Adrenal gland (tissue), 12 donors: Measurements from ENCODE around the gene SHISAL2B. TPM values are rescaled to one million over a fixed set of nuclear protein-coding genes. Genes with fewer than 3 reads are reported as not detected.
"Not testable (repeated sequence)": the region's sequence is repeated elsewhere in the genome, so short reads cannot be mapped to it uniquely, and the experiment has no call there.

Source experiments
- DNase-seq, 7 donors: peaks; one replicate each; pipeline ENCODE4 v3.0.0-alpha.2; 2019 to 2020
- H3K27ac ChIP-seq, 5 donors: fragments of 200-600 bp; sonication (generic) in 4 of 5; 1 replicate in 3 of 5; 2 replicates in 2 of 5; pipeline versions ENCODE4 v1.5.1 to v1.8.0; 2016 to 2020; ENCODE audit warnings: mild to moderate bottlenecking in 1 of 5
- H3K27me3 ChIP-seq: fragments of 200-600 bp; 2 replicates; pipeline ENCODE4 v1.8.0; 2021
- H3K36me3 ChIP-seq, 2 donors: fragments of 200-600 bp; replicated peaks in 1 of 2; 1 replicate in 1 of 2; 2 replicates in 1 of 2; pipeline versions ENCODE4 v1.5.1 to v1.8.0; 2018 to 2022
- H3K4me1 ChIP-seq, 2 donors: fragments of 200-600 bp; replicated peaks in 1 of 2; 1 replicate in 1 of 2; 2 replicates in 1 of 2; pipeline versions ENCODE4 v1.5.1 to v1.8.0; 2018 to 2021
- H3K4me3 ChIP-seq, 4 donors: fragments of 200-600 bp; sonication (generic) in 3 of 4; one replicate each; pipeline ENCODE4 v1.5.1; 2016 to 2018
- H3K9me3 ChIP-seq, 3 donors: fragments of 200-600 bp; sonication (generic) in 1 of 3; replicated peaks in 1 of 3; 1 replicate in 2 of 3; 2 replicates in 1 of 3; pipeline versions ENCODE4 v1.5.1 to v1.8.0; 2016 to 2021
- CTCF ChIP-seq, 6 experiments: fragments of 450-650 bp in 4 of 6; fragments of 200-600 bp in 2 of 6; sonication (generic) in 1 of 6; IDR thresholded peaks; 1 replicate in 5 of 6; 2 replicates in 1 of 6; pipeline versions ENCODE4 v1.5.1 to v1.8.0; 2016 to 2021; ENCODE audit warnings: antibody characterized with exemption in 6 of 6, mild to moderate bottlenecking in 2 of 6, moderate library complexity in 1 of 6
- POLR2A ChIP-seq, 2 donors: fragments of 450-650 bp; IDR thresholded peaks; one replicate each; pipeline ENCODE4 v1.6.1; 2017; ENCODE audit warnings: antibody characterized with exemption in 2 of 2, mild to moderate bottlenecking in 2 of 2, moderate library complexity in 1 of 2
- WGBS, 4 donors: extraction: QIAGEN DNeasy Blood & Tissue Kit in 2 of 4; methylation state at CpG; one replicate each; pipeline versions ENCODE4 v1.1.5 to v1.1.7; 2013 to 2017; 5-methylcytosine and 5-hydroxymethylcytosine counted together
- intact Hi-C, 2 donors: fragments of 100-400 bp; cut with DNase I; formaldehyde crosslinking; loops; one replicate each; pipeline versions ENCODE4 v1.14.1 to v1.15.0; 2022 to 2023
- polyA plus RNA-seq, 3 donors: library from polyadenylated mRNA; stranded (reverse); fragments of 200-250 nt in 2 of 3; fragments of 350-450 nt in 1 of 3; fragmentation: Illumina TruSeq in 1 of 3; extraction: RNeasy Lipid Tissue Mini Kit (QIAGEN cat#74804) in 1 of 3; gene quantifications; one replicate each; pipeline ENCODE4 v1.2.3, GENCODE V29; 2013 to 2014
- total RNA-seq, 9 donors: library from RNA; depleted of rRNA in 4 of 9; stranded (reverse); fragments of >200 nt in 4 of 9; fragments of 120-200 nt in 1 of 9; fragmentation: NEBNext Ultra II Directional in 1 of 9; extraction: Animal tissue kit (Norgen Biotek cat#: 25700) in 1 of 9; gene quantifications; one replicate each; pipeline versions ENCODE4 v1.1.0 to v1.2.4, GENCODE V29; 2013 to 2023
- donor health status: healthy with polysubstance abuse.
- donor health status: Bipolar disorder and iron deficiency.
- donor health status: DM: yes; HTN: yes; CAD: no.
- donor health status: DM: no; HTN: no; CAD: no.
- donor health status: DM: no; HTN: no; CAD: no.
- donor health status: DM: yes; HTN: yes; CAD: no.

The SHISAL2B gene
- total and polyA plus RNA-seq, 12 donors = 0.10 TPM; not detected in 11

GRCh38 chr5:64693636-64694035 lies 3.3 kb downstream of the SHISAL2B start:
- Histone ChIP-seq H3K4me3 (no peak overlapping the region), H3K4me1 (peaks cover 4 to 8% of the 10 kb centered on the region in 2 donors), H3K27ac (no peak overlapping the region), H3K9me3 (peaks cover 0 to 4% (median 0%) of the 10 kb centered on the region in 3 donors), H3K27me3 (peaks cover 26% of the 10 kb centered on the region), H3K36me3 (no peaks in the 10 kb centered on the region)
- intact Hi-C loops = no loop called here
- no peak for DNase-seq
- TF ChIP-seq CTCF (IDR thresholded peaks at IDR 0.05) = no peak
- TF ChIP-seq POLR2A (IDR thresholded peaks at IDR 0.05) = no peak
- WGBS, 4 donors = 67 to 79% (median 72%) methylated on average over 2 of the region's 2 CpGs

GRCh38 chr5:64696414-64696813 lies 6.1 kb downstream of the SHISAL2B start:
- intact Hi-C loops = not testable (repeated sequence)

GRCh38 chr5:64700765-64701164 lies 10.5 kb downstream of the SHISAL2B start:
- no peaks in the 10 kb centered on the region for H3K27me3 ChIP-seq
- H3K4me3 ChIP-seq = no peak overlapping the region
- DNase-seq = no peak
- WGBS, 4 donors = 83 to 88% (median 85%) methylated on average over 4 of the region's 4 CpGs
- peaks cover 0 to 4% (median 0%) of the 10 kb centered on the region in 3 donors for H3K9me3 ChIP-seq
- intact Hi-C loops = no loop called here
- H3K27ac ChIP-seq = no peak overlapping the region
- no peaks in the 10 kb centered on the region for H3K36me3 ChIP-seq
- H3K4me1 ChIP-seq = no peaks in the 10 kb centered on the region
- no peak for TF ChIP-seq CTCF (IDR thresholded peaks at IDR 0.05)
- no peak for TF ChIP-seq POLR2A (IDR thresholded peaks at IDR 0.05)

More at GRCh38 chr5:64696414-64696813, 6.1 kb downstream of the SHISAL2B start:
- H3K27ac ChIP-seq, DNase-seq, H3K4me3 ChIP-seq, H3K4me1 ChIP-seq, H3K36me3 ChIP-seq, H3K9me3 ChIP-seq, H3K27me3 ChIP-seq: not testable (repeated sequence)
- WGBS, 4 donors = 79 to 92% (median 85%) methylated on average over 7 of the region's 7 CpGs

GRCh38 chr5:64706074-64706473 lies 15.8 kb downstream of the SHISAL2B start:
- H3K4me1 ChIP-seq, H3K36me3 ChIP-seq, H3K27ac ChIP-seq, H3K9me3 ChIP-seq, H3K4me3 ChIP-seq, H3K27me3 ChIP-seq, intact Hi-C loops, DNase-seq: not testable (repeated sequence)
- 30 to 47% (median 36%) methylated on average over 2 of the region's 2 CpGs for WGBS, 4 donors

- no peak for TF ChIP-seq CTCF (IDR thresholded peaks at IDR 0.05)
- no peak for TF ChIP-seq POLR2A (IDR thresholded peaks at IDR 0.05)
- no peaks in the 10 kb centered on the region for H3K9me3 ChIP-seq
- intact Hi-C loops = no loop called here
- no peak for DNase-seq
- no peaks in the 10 kb centered on the region for H3K4me1 ChIP-seq
- 78 to 91% (median 86%) methylated on average over 2 of the region's 2 CpGs for WGBS, 4 donors
- H3K27me3 ChIP-seq = no peaks in the 10 kb centered on the region
- H3K4me3 ChIP-seq = no peak overlapping the region
- H3K36me3 ChIP-seq = no peaks in the 10 kb centered on the region
- no peak overlapping the region for H3K27ac ChIP-seq
Observed at GRCh38 chr5:64707191-64707590, 16.9 kb downstream of the SHISAL2B start.

GRCh38 chr5:64714495-64714894 lies 24.2 kb downstream of the SHISAL2B start:
- DNase-seq, H3K9me3 ChIP-seq, H3K36me3 ChIP-seq, H3K27ac ChIP-seq, intact Hi-C loops, H3K4me3 ChIP-seq, H3K4me1 ChIP-seq, H3K27me3 ChIP-seq: not testable (repeated sequence)
- 80 to 92% methylated on average over 11 to 12 of the region's 16 CpGs; no CpG with 5 or more reads in 2 of the 4 donors for WGBS, 4 donors
